ENCODE results near the gene HIBCH. TPM values are rescaled to one million over a fixed set of nuclear protein-coding genes. Genes with fewer than 3 reads are reported as not detected.
A peak's percentile ranks its signal among the peaks of the same experiment; 100 is the strongest.
"Not testable (repeated sequence)": the region's sequence is repeated elsewhere in the genome, so short reads cannot be mapped to it uniquely, and the experiment has no call there.

HIBCH gene
- polyA plus RNA-seq, 1 donor: 110 TPM

- peak; percentile 47 for DNase-seq
Measured at GRCh38 chr2:190343536-190344275, 24.1 kb upstream of the HIBCH start, which contains the start of gene INPP1. INPP1 (plus strand) TSS chr2:190343589; CDS start chr2:190360103, 16,514 bp downstream.

GRCh38 chr2:190343089-190343535, 23.5 kb upstream of the HIBCH start:
- DNase-seq: no peak

- no peak for DNase-seq
Measured at GRCh38 chr2:190342611-190343010, 23.0 kb upstream of the HIBCH start.

- no peak for DNase-seq
Measured at GRCh38 chr2:190340369-190340768, 20.7 kb upstream of the HIBCH start.

- DNase-seq: no peak
Measured at GRCh38 chr2:190339394-190339793, 19.8 kb upstream of the HIBCH start.

GRCh38 chr2:190338453-190338852, 18.8 kb upstream of the HIBCH start:
- DNase-seq: no peak

GRCh38 chr2:190336420-190336819, 16.8 kb upstream of the HIBCH start:
- DNase-seq: no peak

- not testable (repeated sequence) for DNase-seq
Measured at GRCh38 chr2:190335584-190335983, 16.0 kb upstream of the HIBCH start.

GRCh38 chr2:190335225-190335559, 15.6 kb upstream of the HIBCH start:
- DNase-seq: no peak

- DNase-seq: no peak
Measured at GRCh38 chr2:190334479-190335224, 15.0 kb upstream of the HIBCH start.

- DNase-seq: no peak
Measured at GRCh38 chr2:190333928-190334327, 14.3 kb upstream of the HIBCH start.

- no peak for DNase-seq
Measured at GRCh38 chr2:190333395-190333794, 13.8 kb upstream of the HIBCH start.

- no peak for DNase-seq
Measured at GRCh38 chr2:190328573-190329147, 9.0 kb upstream of the HIBCH start.

- no peak for DNase-seq
Measured at GRCh38 chr2:190327867-190328572, 8.4 kb upstream of the HIBCH start.

GRCh38 chr2:190325588-190325987, 6.0 kb upstream of the HIBCH start:
- DNase-seq: no peak

- DNase-seq: no peak
Measured at GRCh38 chr2:190323406-190323805, 3.8 kb upstream of the HIBCH start.

- DNase-seq: no peak
Measured at GRCh38 chr2:190320696-190321095, 1.1 kb upstream of the HIBCH start.

- peak; percentile 37 for DNase-seq
Measured at GRCh38 chr2:190318931-190319554, 583 bp downstream of the HIBCH start.

GRCh38 chr2:190318514-190318913, 1.1 kb downstream of the HIBCH start:
- no peak for DNase-seq

- no peak for DNase-seq
Measured at GRCh38 chr2:190315273-190315672, 4.4 kb downstream of the HIBCH start.

GRCh38 chr2:190313880-190314279, 5.7 kb downstream of the HIBCH start:
- no peak for DNase-seq

- DNase-seq: not testable (repeated sequence)
Measured at GRCh38 chr2:190312635-190313025, 7.0 kb downstream of the HIBCH start.

All from left kidney (tissue), 2 donors.